Hematopoietic multipotent progenitor cell (in vitro differentiated cells): ENCODE data around the gene SP2. TPM values are rescaled to one million over a fixed set of nuclear protein-coding genes. Genes with fewer than 3 reads are reported as not detected.

Experiments used
- DNase-seq, 3 donors: peaks; one replicate each; pipeline ENCODE4 v3.0.0-alpha.2; 2011 to 2015; ENCODE audit warnings: low read depth in 2 of 3, low spot score in 2 of 3
- total RNA-seq: library from RNA; depleted of rRNA; stranded (reverse); fragments of >200 nt; gene quantifications from one replicate; pipeline ENCODE4 v1.2.3, GENCODE V29; 2012

The SP2 gene
- total RNA-seq, 1 donor: 7.5 TPM

DNA sequence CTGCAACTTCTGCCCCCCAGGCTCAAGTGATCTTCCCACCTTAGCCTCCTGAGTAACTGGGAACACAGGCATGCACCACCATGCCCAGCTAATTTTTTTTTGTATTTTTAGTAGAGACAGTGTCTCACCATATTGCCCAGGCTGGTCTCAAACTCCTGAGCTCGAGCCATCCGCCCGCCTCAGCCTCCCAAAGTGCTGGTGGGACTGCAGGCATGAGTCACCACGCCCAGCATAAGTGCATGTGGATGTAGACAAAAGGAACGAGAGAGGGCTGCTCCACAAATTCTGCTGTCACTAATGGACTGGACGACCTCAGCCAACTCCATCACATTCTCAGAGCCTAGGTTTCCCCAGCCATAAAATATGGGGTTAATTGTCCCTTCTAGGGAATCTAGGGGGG, 7.7 kb upstream of the SP2 start:
- DNase-seq: no peak

DNA sequence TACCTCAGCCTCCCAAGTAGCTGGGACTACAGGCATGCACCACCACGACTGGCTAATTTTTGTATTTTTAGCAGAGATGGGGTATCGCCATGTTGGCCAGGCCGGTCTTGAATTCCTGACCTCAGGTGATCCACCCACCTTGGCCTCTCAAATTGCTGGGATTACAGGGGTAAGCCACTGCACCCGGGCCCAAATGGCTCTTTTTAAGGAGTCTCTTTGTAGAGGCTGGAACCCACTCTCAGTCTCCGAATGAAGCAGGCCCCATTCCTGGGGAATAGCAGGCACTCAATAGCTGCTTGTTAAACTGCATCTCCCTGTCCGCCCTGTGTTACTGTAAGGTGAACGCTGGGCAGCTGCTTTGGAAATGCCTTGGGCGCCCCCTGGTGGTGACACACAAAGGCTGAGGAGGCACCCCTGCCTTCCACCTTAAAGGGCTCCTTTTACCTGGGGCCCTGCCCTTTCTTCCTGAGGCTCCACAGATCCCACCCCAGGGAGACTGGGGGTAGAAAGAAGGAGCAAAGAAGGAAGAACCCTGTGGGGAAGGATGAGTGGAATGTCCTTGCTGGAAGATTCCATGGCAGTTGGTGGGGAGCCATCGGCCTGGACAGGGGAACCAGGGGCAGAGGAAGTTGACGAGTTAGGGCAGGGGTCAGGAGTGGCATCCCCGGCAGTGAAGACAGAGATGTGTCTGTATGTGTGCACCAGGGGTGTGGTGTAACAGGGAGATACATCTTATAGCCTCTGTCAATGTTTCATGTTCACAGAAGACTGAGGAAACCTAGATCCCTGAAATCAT, 6.1 kb upstream of the SP2 start:
- DNase-seq: peak; percentile 79 to 84 (median 83)

DNA sequence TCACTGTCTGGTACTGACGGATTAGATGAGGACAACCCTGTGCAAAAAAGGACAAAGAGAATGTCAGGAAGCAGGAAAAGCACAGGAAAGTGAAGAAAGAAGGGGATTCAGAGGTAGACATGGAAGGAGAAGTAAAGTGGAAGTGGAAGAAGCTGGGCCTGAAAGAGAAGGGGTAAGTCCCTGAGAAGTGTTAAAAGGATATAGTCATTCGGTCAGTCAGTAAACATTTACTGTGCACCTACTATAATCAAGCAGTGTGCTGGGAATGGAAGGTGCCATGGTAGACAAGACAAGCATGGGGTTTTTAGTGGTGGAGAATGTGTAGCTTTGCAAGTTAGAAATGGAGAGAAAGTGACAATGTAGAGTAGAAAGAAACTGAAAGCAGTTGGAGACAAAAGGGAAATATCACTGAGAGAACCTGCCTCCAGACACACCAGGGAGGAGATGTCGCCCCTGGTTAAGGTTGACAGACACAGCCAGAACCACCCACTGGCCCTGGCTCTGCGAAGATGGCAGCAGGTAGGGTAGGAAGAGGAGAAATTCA, 4.4 kb upstream of the SP2 start:
- no peak for DNase-seq

GRCh38 chr17:47894498-47895346, 1.3 kb upstream of the SP2 start:
- DNase-seq: no peak

DNA sequence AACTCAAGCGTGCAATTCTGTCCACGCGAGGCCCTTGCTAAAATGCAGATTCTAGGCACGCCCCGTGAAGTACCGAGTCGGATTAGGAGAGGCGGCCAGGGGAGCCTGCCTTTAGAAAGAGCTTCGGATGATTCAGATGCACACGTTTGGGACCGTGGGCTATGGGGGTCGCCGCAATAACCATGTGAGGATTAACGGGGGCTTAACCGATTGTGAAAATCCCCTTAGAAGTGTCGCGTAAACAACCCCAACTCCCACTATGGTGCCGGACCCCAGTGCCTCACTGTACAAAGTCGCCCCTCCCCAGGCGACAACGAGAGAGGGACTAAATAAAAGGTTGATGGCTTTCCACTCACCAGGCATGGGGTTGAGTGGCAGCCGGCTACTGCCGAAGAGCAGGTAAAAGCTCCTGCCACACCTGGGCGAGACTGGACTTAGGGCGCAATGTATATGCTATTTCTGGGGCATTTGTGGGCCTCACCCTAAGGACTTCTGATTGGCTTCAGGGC, 635 bp upstream of the SP2 start:
- peak in 1 of 3 donors; percentile 10 for DNase-seq

GRCh38 chr17:47896672-47897490, 845 bp downstream of the SP2 start:
- no peak for DNase-seq

GRCh38 chr17:47897561-47897960, 1.5 kb downstream of the SP2 start:
- DNase-seq: no peak

- no peak for DNase-seq
These were observed 2.2 kb downstream of the SP2 start for GRCh38 chr17:47898241-47898640.

- DNase-seq: no peak
These were observed 3.6 kb downstream of the SP2 start for GRCh38 chr17:47899643-47900042.

GRCh38 chr17:47901423-47901822, 5.4 kb downstream of the SP2 start:
- no peak for DNase-seq

GRCh38 chr17:47902039-47902744, 6.2 kb downstream of the SP2 start:
- no peak for DNase-seq

GRCh38 chr17:47905221-47905733, 9.2 kb downstream of the SP2 start:
- no peak for DNase-seq

DNA sequence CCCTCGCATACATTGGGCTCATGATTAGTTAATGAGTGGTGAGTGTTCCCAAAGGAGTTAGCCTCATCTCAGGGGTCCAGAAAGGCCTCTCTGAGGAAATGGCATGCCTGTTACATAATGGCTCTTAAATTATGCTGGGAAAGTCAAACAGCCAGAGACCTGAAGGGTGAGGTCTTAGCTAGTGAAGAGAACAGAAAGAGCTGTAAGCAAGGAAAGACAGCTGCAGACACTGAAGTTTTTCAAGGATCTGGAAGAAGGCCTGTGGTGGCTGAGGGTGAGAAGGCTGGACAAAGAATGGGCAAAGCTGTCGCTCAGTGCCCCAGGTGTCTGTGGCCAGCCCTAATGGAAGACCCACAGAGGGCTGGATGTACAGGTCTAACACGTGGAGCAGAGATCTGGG, 10.4 kb downstream of the SP2 start:
- no peak for DNase-seq

GRCh38 chr17:47907932-47908562, 12.0 kb downstream of the SP2 start:
- peak in 1 of 3 donors; percentile 23 for DNase-seq

GRCh38 chr17:47913050-47913449, 17.0 kb downstream of the SP2 start:
- no peak for DNase-seq

- peak in 2 of 3 donors; percentile 26 to 68 for DNase-seq
These were observed 18.4 kb downstream of the SP2 start for GRCh38 chr17:47914306-47914948.

GRCh38 chr17:47915776-47916398, 19.9 kb downstream of the SP2 start:
- no peak for DNase-seq

DNA sequence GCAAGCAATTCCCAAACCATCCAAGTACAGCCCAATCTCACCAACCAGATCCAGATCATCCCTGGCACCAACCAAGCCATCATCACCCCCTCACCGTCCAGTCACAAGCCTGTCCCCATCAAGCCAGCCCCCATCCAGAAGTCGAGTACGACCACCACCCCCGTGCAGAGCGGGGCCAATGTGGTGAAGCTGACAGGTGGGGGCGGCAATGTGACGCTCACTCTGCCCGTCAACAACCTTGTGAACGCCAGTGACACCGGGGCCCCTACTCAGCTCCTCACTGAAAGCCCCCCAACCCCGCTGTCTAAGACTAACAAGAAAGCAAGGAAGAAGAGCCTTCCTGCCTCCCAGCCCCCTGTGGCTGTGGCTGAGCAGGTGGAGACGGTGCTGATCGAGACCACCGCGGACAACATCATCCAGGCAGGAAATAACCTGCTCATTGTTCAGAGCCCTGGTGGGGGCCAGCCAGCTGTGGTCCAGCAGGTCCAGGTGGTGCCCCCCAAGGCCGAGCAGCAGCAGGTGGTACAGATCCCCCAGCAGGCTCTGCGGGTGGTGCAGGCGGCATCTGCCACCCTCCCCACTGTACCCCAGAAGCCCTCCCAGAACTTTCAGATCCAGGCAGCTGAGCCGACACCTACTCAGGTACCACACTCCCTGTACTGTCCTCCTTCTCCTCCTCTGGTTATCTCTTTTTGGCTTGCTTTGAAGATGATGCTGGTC, 20.6 kb downstream of the SP2 start:
- no peak for DNase-seq
